HG02943 (cell line): ENCODE measurements around the gene CCT4.
"Not testable (repeated sequence)": the region's sequence is repeated elsewhere in the genome, so short reads cannot be mapped to it uniquely, and the experiment has no call there.

Experiments
- ATAC-seq: cut with Tn5 transposase; IDR thresholded peaks from one replicate; pipeline ENCODE4 v1.9.1; 2021; ENCODE audit warnings: mild to moderate bottlenecking, low read depth, moderate library complexity; ENCODE audit not compliant: unreplicated experiment

Gene CCT4

DNA sequence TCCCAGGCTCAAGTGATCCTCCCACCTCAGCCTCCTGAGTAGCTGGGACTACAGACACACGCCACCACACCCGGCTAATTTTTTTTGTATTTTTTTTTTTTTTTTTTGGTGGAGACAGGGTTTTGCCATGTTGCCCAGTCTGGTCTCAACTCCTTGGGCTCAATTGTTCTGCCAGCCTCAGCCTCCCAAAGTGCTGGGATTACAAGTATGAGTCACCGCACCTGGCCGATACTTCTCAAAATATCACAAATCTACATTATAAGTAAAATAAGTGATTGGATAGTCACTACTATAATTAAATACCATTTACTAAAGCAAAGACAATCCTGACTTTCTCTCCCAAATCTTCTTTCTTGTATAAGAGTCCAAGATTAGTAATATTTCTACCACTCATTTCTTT lies 9.1 kb downstream of the CCT4 start:
- not testable (repeated sequence) for ATAC-seq

- no peak for ATAC-seq
Observed at GRCh38 chr2:61878761-61879160, 9.7 kb downstream of the CCT4 start.

DNA sequence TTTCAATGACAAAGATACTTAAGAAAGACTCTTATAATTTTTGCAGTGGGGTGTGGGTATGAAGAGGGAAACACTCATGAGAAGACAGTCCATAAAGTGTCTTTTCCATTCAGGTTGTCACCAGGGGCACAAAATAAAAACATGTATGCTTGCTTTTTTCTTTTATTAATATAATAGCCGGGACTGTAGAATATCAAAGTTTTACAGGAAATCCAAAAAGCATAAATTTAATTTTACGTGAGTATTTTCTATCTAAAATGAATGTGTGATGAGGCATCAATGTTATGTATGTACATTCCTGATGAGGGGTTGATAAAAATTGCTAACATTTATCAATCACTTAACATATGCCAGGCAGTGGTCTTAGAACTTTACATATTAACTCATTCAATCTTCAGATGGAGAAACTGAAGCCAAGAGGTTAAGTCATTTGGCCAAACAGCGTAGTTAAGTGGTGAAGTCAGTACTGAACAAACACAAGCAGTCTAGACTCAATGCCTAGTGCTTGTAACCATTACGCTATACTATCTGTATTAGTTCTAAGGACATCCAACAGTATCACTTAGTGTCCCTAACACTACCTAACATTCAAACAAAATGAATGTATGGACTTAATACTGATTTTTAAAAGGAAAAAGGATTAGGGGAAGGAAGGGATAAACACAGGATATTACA lies 10.7 kb downstream of the CCT4 start:
- ATAC-seq: no peak

- ATAC-seq: no peak
Observed at GRCh38 chr2:61876400-61876799, 12.1 kb downstream of the CCT4 start.

- ATAC-seq: not testable (repeated sequence)
Observed at GRCh38 chr2:61866482-61867089, 21.9 kb downstream of the CCT4 start.

DNA sequence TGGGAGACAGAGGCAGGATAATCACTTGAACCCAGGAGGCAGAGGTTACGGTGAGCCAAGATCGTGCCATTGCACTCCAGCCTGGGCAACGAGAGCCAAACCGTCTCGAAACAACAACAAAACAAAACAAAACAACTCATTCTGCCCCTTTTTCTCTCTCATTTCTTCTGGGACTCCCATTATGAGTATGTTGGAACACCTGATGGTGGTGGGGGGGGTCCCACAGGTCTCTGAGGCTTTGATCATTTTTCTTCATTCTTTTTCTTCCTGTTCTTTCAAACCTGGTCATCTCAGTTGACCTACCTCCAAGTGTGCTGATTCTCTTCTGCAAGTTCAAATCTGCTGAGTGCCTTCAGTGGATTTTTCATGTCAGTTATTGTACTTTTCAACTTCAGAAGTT lies 26.4 kb downstream of the CCT4 start:
- ATAC-seq: no peak

GRCh38 chr2:61857224-61857623 lies 31.2 kb downstream of the CCT4 start:
- ATAC-seq: no peak

- no peak for ATAC-seq
Observed at GRCh38 chr2:61855318-61855613, 33.2 kb downstream of the CCT4 start.

GRCh38 chr2:61854564-61855317 lies 33.7 kb downstream of the CCT4 start:
- ATAC-seq: peak; percentile 92

DNA sequence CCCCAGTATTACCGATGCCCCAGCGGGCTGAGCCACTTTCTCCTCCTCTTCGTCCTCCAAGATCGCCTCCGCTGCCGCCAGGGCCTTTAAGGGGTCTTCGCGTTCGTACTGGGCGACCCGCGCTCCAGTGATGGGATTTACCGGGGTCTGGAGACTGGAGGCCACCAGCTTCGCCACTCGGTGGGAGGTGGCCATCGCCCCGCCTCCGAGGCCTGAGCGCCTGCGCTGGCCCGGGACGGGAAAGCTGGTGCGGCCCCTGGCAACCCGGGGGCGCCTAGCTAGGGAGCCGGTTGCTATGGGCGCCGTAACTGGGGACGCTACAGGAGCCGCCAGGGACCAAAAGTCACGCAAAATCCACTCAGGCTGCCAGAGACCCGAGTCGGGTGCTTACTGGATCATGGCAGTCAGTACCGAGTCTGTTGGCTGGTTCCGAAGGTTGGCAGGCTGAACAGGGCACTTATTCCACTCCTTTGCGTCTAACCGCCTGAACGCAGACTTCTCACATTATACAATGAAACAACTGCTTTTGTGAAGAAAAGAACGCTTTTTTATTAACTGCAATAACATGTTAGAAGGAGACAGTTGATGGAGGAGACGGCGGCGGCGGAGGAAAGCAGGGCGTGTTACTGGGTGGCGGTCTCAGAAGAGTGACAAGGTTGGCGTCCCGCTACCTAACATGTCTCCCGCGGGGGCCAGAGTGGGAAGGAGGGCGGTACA lies 34.5 kb downstream of the CCT4 start, which contains the start of gene FAM161A:
TSS of gene FAM161A (minus strand) at position 214 of the 717 bp plus-strand sequence. CDS start at position 195, 19 bp downstream.
- peak; percentile 73 for ATAC-seq

DNA sequence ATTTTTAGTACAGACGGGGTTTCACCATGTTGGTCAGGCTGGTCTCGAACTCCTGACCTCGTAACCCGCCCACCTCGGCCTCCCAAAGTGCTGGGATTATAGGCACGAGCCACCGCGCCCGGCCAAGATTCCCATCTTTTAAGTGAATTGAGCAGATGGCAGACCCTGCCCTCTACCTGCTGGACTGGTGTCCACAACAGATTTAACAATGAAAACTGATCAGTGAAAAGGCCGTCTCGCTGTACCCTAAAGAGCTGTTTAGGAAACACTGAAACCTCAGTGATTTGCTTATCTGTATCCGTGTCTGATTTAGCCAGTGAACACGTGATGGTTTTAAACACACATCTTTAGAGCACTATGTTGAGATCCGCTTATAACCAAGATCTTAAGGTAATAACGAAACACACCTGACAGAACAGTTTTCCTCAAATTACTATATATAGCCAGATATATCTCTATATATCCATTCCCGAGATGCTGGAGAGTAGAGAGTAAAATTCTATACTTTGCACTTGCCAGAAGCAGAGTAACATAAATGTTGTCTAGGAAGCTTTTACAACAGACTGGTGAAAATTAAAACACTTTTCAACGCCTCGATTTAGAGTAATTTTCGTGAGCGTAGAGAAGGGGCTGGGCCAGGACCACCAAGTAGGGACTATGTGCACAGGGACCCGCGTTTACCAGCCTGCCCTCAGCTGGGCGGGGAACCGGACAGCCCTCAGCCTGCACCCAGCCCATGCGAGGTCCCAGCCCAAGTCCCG lies 35.2 kb downstream of the CCT4 start:
- peak; percentile 50 for ATAC-seq

DNA sequence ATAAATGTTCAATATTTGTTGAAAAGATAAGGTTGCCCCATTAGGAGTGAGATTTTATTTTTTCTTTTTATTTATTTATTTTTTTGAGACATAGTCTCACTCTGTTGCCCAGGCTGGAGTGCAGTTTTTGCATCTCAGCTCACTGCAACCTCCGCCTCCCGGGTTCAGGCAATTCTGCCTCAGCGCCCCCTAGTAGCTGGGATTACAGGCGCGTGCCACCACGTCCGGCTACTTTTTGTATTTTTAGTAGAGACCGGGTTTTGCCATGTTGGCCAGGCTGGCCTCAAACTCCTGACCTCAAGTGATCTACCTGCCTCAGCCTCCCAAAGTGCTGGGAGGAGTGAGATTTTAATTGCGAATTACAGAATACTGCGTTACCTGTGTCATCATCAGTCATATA lies 37.2 kb downstream of the CCT4 start:
- ATAC-seq: not testable (repeated sequence)

GRCh38 chr2:61845320-61845719 lies 43.1 kb downstream of the CCT4 start:
- ATAC-seq: no peak

- no peak for ATAC-seq
Observed at GRCh38 chr2:61841286-61841685, 47.2 kb downstream of the CCT4 start.

GRCh38 chr2:61834893-61835292 lies 53.6 kb downstream of the CCT4 start:
- no peak for ATAC-seq

- no peak for ATAC-seq
Observed at GRCh38 chr2:61833971-61834370, 54.5 kb downstream of the CCT4 start.

GRCh38 chr2:61832183-61832841 lies 56.1 kb downstream of the CCT4 start:
- ATAC-seq: no peak

GRCh38 chr2:61822255-61822654 lies 66.2 kb downstream of the CCT4 start:
- ATAC-seq: no peak
